Kidney epithelial cell (primary cell): ENCODE data around the gene TAF4. TPM values are rescaled to one million over a fixed set of nuclear protein-coding genes. Genes with fewer than 3 reads are reported as not detected.

ENCODE experiments used
- DNase-seq: peaks from one replicate; pipeline ENCODE4 v3.0.0-alpha.2; 2010; ENCODE audit warnings: low read depth
- H3K27me3 ChIP-seq: 2 replicates; pipeline ENCODE4 v1.6.0; 2011; ENCODE audit warnings: low read length; ENCODE audit not compliant: control insufficient read depth, insufficient read depth
- H3K36me3 ChIP-seq: 2 replicates; pipeline ENCODE4 v1.5.1; 2011; ENCODE audit warnings: low read length; ENCODE audit not compliant: control insufficient read depth, insufficient read depth
- H3K4me3 ChIP-seq: 2 replicates; pipeline ENCODE4 v1.5.1; 2011; ENCODE audit warnings: low read depth, mild to moderate bottlenecking, control low read depth, low read length
- total RNA-seq: library from RNA; depleted of rRNA; stranded (reverse); fragments of >200 nt; gene quantifications from 2 replicates; pipeline ENCODE4 v1.2.3, GENCODE V29; 2015
- TF ChIP-seq, protein P1 (sequence below): IDR thresholded peaks from 2 replicates; pipeline ENCODE4 v1.5.1; 2011; ENCODE audit warnings: mild to moderate bottlenecking, moderate library complexity, low read length, control low read depth, inconsistent platforms; ENCODE audit not compliant: insufficient read depth, poor library complexity, severe bottlenecking

The TAF4 gene
- total RNA-seq, 1 donor from 2014 or later, result 5.9 TPM

DNA sequence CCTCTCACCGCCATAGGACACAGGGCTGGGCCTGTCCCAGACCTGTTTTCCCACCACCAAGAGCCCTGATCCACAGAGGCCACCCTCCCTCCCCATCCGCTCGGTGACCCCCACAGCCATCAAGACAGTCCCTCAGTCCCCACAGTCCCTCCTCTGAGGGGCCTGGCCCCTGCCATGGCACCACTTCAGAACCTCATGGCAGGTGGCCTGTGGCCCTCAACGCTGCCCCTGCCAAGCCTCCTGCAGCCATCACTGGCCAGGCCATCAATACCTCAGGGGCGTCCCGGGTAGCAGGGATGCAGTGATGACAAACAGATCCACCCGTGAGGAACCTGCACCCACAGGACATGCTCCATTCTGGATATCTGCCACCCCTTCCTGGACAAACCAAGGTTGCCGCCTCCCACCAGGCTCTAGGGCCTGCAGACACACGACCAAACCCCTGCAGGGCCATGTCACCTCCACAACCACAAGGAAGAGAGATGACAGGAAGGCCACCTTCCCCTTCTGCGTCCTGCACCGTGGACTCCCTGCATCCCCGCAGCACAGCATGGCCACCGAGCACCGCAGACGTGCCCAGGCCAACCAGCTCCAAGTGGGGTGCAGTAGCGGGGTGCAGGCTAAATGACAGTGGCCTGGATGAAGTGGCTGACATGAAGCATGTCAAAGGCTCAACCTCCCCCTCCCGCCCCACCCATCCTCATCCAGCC lies 14.0 kb downstream of the TAF4 start:
- Histone ChIP-seq H3K4me3 (no peak overlapping the region), H3K27me3 (no peaks in the 10 kb centered on the region), H3K36me3 (no peaks in the 10 kb centered on the region)
- TF ChIP-seq, protein P1, sequence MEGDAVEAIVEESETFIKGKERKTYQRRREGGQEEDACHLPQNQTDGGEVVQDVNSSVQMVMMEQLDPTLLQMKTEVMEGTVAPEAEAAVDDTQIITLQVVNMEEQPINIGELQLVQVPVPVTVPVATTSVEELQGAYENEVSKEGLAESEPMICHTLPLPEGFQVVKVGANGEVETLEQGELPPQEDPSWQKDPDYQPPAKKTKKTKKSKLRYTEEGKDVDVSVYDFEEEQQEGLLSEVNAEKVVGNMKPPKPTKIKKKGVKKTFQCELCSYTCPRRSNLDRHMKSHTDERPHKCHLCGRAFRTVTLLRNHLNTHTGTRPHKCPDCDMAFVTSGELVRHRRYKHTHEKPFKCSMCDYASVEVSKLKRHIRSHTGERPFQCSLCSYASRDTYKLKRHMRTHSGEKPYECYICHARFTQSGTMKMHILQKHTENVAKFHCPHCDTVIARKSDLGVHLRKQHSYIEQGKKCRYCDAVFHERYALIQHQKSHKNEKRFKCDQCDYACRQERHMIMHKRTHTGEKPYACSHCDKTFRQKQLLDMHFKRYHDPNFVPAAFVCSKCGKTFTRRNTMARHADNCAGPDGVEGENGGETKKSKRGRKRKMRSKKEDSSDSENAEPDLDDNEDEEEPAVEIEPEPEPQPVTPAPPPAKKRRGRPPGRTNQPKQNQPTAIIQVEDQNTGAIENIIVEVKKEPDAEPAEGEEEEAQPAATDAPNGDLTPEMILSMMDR, result no peak
- DNase-seq, result no peak

DNA sequence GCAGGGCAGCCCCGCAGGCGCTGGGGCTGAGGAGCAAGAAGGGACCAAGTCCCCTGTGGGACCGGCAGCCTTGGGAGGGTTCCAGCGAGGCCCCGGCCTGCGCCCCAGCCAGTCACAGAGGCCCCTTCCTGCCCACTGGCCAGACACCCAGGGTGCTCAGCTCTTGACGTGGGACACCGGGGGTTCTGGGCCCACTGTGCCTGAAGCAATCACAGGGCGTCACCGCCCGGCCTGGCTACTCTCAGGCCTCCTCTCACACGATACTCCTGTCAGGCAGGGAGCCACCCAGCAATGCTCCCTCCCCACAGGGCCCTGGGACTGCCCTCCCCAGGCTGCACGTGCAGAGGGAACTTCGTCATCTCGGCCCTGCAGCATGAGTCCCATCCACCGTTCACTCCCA lies 14.5 kb downstream of the TAF4 start:
- Histone ChIP-seq H3K36me3 (no peaks in the 10 kb centered on the region), H3K4me3 (no peak overlapping the region), H3K27me3 (no peaks in the 10 kb centered on the region)
- TF ChIP-seq, protein P1, result no peak
- DNase-seq, result no peak

DNA sequence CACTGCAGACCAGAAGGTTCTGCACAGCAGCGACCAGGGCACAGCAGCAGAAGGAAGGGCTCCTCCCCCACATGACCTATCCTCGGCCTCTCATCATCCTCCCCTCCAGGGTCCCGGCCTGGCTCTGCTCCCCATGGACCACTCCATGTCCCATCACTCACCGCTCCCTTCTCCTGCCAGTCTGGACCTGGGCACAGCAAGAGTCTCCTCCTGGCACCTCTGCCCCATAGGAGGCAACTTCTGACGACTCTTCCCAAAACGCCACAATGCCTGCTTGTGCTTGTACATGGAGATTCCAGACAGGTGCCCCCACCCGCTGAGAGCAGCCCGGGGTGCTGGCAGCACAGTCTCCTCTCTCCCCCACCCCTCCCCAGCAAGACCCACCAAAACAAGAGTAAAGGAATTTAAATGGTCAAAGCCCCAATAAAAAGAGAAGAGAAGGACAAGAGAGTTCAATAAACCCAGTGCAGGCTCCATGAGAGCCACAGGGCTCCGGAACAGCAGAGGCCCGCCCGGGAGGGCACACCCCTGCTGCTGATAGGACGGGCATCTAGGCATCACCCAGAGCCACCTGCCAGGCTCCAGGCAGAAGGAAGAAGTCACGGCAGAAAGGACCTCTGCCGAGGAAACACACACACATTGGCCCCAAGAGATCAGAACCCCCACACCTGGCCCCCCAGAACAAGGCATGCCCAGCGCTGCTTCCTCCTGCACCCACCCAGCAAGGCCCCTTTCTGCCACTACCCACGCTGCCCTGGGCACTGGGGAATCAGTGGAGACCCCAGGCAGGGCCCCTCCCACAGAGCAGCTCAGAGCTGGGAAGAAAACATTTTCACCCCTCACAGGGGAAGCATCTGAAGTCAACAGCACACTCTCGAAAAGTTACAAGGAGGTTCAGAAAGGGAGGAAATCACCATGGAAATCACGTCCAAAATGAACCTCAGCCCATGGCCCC lies 15.2 kb downstream of the TAF4 start:
- H3K27me3 ChIP-seq, result no peaks in the 10 kb centered on the region
- DNase-seq, result no peak

DNA sequence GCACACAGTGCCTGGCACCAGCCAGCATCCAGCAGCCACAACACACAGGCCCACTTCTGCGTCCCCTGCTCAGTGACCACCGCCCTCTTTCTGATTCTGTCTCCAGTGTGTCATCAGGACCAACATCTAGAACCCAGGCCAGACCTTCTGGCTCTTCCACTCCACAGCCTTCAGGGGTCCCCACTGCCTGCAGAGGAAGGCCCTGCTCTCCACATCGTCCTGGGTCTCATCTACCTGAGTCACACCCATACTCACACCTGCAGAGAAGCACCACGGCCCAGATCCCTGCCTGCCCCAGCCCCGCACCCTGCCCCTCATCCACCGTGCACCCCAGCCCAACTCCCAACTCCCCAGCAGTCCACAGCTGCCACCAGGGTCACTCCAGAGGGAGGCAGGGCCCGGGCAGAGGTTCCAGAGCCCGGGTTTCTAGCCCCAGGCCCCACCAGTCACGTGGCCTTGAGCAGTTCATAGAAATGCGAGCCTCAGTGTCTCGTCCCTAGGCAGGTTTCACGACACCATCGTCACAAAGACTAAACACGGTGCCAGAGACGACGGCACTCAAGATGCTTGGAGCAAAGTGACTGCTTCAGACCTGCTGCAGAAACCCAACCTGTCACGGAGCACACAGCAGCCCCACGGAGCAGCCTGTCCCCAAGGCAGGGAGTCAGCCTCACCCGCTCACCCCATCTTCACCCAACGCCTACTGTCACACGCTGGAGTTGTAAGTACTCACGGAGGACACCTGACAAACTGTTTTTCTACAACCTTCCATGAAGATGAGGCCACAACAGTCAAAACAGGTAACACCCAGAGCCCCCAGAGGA lies 16.1 kb downstream of the TAF4 start:
- DNase-seq, result no peak
- Histone ChIP-seq H3K36me3 (no peaks in the 10 kb centered on the region), H3K4me3 (no peak overlapping the region), H3K27me3 (no peaks in the 10 kb centered on the region)
- TF ChIP-seq, protein P1, result no peak

More for the DNA sequence above, 15.2 kb downstream of the TAF4 start:
- TF ChIP-seq, protein P1, result no peak
- no peaks in the 10 kb centered on the region for H3K36me3 ChIP-seq
- H3K4me3 ChIP-seq, result no peak overlapping the region

DNA sequence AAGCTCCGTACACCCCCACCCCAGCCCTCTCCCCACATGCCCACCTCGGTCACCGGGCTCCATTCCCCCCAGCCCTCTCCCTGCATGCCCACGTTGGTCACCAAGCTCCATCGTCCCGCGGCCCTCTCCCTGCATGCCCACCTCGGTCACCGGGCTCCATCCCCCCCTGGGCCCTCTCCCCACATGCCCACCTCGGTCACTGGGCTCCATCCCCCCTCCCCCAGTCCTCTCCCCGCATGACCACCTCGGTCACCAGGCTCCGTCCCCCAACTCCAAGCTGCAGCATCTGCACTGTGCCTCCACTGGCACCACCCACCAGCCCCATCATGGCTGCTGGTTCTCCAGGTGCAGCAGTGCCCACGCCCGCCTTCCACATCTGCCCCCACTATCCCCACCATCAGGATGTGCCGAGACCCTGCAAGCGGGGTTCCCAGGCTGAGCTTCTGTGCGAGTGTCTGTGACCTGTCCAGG lies 16.8 kb downstream of the TAF4 start:
- no peak for DNase-seq
- H3K4me3 ChIP-seq, result no peak overlapping the region
- no peaks in the 10 kb centered on the region for H3K36me3 ChIP-seq
- TF ChIP-seq, protein P1, result no peak
- H3K27me3 ChIP-seq, result no peaks in the 10 kb centered on the region
